HG02885 (cell line): Measurements from ENCODE around the gene WNK2.
"Not testable (repeated sequence)": the region's sequence is repeated elsewhere in the genome, so short reads cannot be mapped to it uniquely, and the experiment has no call there.

Experiments used
- ATAC-seq: cut with Tn5 transposase; IDR thresholded peaks from one replicate; pipeline ENCODE4 v1.9.1; 2021; ENCODE audit warnings: mild to moderate bottlenecking; ENCODE audit not compliant: unreplicated experiment, poor library complexity

Gene WNK2

GRCh38 chr9:93346231-93347112 is 162.5 kb downstream of the WNK2 start:
- no peak for ATAC-seq

GRCh38 chr9:93347371-93347975 is 163.5 kb downstream of the WNK2 start:
- ATAC-seq: not testable (repeated sequence)

- not testable (repeated sequence) for ATAC-seq
Observed at GRCh38 chr9:93353413-93354310, 169.7 kb downstream of the WNK2 start.

GRCh38 chr9:93354451-93354850 is 170.5 kb downstream of the WNK2 start:
- ATAC-seq: no peak

- ATAC-seq: no peak
Observed at GRCh38 chr9:93355827-93356226, 171.9 kb downstream of the WNK2 start.

- ATAC-seq: no peak
Observed at GRCh38 chr9:93357649-93358048, 173.7 kb downstream of the WNK2 start.

GRCh38 chr9:93359907-93360306 is 176.0 kb downstream of the WNK2 start:
- ATAC-seq: not testable (repeated sequence)

- no peak for ATAC-seq
Observed at GRCh38 chr9:93361995-93362394, 178.1 kb downstream of the WNK2 start.

GRCh38 chr9:93364734-93365426 is 180.9 kb downstream of the WNK2 start:
- ATAC-seq: no peak

- ATAC-seq: no peak
Observed at GRCh38 chr9:93365427-93366118, 181.6 kb downstream of the WNK2 start.

GRCh38 chr9:93366119-93366447 is 182.1 kb downstream of the WNK2 start:
- no peak for ATAC-seq

- ATAC-seq: not testable (repeated sequence)
Observed at GRCh38 chr9:93366486-93366885, 182.5 kb downstream of the WNK2 start.

GRCh38 chr9:93368437-93368836 is 184.5 kb downstream of the WNK2 start:
- no peak for ATAC-seq

GRCh38 chr9:93369686-93370085 is 185.7 kb downstream of the WNK2 start:
- ATAC-seq: no peak
